Measurements from ENCODE around the gene CDKN1A.

Gene CDKN1A

DNA sequence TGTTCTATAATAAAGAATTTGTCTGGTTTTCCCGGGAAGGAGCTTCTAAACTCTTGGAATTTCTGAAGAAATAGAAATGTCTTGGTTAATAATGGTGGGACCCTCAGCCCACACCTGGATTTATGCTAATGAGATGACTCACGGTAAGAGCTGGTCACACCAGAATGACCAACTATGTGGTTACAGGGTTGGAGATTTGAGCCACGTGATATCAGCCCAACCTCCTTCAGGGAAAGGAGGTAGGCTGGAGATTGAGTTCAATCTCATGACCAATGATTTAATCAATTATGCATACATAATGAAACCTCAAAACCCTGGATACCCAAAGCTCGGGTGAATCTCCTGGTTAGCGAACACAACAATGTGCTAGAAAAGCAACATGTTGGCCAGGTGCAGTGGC, 22.1 kb upstream of the CDKN1A start:
- DNase-seq = no peak

DNA sequence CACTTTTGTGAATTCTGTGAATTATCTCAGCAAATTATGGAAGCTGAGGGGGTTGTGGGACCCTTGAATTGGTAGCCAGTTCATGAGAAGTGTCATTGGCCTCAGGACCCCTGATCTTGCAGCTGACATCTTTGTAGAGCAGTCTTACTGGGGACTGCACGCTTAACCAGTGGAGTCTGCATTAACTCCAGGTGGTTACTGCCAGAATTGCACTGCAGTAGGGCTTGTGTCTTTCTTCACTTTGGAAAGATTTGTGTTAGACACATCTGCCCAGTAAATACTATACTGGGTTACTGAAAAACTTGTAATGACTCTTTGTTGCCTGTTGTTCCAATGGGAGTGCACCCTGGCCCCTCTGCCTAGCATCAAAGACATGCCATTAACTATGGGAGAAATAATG, 21.2 kb upstream of the CDKN1A start:
- no peak for DNase-seq

DNA sequence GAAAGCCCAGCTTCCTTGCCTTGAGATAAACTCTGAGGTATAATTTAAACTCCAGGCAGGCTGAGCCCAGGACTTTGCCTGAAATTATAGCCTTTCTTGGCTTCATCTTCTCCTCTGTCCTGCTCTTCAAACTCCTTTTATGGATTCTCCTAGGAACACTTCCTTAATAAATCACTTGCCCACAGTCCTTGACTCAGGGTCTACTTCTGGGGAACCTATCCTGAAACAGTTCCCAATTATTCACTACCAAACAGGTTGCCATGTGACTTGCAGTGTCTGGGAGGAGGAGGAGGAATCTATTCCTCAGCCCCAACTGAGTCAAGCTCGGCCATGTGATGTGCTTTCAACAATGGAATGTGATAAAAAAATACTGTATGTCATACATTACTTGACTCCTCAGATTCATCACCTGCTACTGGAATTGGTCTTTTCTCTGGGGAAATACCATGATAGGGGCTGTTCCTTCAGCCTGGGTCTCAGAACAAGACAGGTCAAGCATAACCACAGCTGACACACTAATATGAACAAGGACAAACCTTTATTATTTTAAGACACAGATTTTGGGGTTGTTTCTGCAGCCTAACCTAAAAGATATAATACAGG, 20.5 kb upstream of the CDKN1A start:
- DNase-seq = peak; percentile 20

DNA sequence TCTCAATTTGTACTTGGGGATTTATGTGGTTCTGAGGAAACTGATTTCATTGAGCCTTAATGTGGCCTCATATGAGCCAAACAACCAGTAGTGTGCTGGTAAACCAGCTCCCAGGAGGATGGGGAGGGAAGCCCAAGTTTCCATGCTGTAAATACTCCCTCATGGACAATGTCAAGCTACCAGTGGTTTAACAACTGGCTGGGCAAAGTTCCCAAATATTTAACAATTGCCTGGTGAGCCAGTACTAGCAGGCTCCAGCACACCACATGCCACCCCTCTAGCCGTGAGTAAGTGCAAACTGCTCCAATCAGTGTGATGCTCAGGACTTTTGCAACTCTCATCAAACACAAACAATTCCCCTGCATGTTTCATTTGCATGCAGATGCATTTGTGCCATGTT, 19.2 kb upstream of the CDKN1A start:
- DNase-seq = peak; percentile 25

DNA sequence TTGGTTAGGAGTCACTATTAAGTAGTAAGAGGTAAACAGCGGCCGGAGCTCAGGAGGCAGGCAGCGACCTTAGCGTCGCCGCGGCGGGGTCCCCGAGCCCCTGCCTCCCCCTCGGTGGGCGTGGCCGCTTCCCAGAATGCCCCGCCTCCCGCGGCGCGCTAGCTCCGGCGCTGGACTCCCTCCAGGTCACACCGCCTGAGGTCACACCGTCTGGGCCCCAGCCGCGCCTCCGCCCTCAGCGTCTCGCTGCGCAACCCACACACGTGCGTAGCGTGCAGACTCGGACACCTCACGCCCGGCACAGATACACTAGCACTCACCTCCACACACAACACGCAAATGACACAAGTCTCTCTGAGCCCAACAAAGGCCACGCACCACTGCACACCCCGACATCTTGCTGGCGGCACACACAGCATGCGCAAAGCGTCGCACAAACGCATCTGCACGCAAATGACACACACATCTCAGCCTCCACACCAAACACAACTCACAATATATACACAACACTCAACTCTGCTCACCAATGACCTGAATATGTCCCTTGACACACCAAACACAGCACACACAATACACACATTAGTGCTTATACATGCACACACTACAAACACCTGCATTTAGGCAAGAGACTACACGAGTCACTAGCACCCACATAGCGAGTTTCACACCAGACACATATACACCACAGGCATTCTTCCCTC, 17.6 kb upstream of the CDKN1A start:
- no peak for DNase-seq

DNA sequence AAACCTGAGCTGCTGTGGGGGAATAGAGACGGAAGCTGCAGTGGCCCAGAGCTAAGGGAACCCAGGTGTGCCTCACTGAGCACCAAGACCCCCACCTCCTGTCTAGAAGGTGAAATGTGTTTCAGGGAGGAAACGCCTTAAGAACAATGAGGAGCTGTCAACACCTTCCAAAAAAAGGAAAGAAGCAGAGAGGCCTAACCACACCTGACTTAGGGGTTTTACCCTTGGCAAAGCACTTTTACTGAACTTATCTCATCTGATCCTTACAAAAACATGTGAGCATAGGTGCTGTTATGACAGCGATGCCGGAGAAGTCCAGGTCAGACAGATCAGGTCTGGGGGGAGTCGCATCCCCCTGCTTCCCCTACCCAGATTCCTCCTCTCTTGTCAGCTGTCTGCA, 16.1 kb upstream of the CDKN1A start:
- DNase-seq = no peak

DNA sequence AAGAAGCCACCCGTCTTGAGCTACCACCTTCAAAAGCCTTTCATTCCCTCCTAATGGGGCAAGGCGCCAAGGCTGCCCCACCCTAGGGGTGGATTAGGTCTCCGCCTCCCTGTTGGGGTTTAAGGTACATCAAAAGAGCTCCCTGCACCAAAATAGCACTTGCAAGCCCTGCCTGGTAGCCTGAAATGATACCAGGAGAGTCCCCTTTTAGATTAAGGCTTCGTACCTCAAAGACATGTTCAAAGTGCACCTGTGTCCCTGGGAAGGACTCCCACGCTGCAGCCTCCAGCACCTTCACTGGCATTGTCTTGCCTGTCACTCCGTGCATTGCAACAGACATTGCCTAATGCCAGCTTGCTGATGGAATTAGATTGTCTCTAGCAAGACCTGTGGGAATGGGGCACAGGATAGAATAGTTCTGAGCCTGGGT, 15.7 kb upstream of the CDKN1A start:
- no peak for DNase-seq

DNA sequence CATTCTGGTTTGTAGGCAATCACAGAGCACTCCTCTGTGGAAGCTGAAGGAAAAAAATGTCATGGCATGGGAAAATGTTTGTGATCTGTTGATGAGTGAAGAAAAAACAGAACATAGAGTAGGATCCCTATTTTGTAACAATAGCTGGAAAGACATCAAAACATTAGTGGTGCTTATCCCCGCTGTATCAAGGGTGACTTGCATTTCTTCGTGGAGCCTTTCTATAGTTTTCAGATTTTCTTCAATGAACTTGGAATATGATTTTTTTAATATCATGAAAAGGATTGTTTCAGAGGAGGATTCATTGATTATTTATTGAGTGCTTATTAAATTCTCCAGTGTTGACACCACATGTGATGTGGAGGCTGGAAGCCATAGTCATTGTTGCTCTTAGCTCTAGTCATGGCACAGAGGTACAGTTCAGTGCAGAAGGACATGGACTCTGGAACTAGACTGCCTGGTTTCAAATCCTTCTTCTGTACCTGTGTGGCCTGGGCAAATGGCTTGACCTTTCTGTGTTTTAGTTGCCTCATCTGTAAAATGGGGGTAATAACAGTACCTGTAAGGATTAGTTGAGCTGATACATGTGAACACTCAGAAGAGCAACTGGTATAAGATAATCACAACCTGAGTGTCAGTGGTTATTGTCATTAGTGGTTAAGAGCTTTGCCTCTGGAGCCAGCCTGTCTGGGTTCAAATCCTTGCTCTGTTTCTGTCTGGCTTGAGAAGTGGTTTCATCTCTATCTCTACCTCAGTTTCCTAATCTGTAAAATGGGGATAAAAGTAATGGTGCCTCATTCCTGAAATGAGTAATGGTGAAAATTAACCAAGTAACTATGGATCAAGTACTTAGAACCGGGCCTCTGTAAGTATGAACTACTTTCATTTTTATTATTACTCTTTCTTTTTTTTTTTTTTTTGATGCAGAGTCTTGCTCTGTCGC, 14.7 kb upstream of the CDKN1A start:
- no peak for DNase-seq

DNA sequence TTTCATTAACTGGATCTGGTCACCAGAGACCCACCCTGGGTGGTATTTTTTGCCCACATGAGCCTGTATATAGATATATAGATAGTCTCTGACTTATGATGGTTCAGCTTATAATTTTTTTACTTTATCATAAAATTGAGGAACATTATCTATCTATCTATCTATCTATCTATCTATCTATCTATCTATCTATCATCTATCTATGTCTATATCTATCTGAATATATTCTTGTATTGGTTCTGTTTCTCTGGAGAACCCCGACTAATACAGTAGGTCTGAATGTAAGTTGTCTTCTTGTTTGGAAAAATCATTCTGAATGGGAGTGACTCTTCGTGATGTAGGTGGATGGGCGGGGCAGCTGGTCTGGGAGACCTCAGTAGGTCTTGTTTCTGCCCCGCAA, 13.3 kb upstream of the CDKN1A start:
- no peak for DNase-seq

DNA sequence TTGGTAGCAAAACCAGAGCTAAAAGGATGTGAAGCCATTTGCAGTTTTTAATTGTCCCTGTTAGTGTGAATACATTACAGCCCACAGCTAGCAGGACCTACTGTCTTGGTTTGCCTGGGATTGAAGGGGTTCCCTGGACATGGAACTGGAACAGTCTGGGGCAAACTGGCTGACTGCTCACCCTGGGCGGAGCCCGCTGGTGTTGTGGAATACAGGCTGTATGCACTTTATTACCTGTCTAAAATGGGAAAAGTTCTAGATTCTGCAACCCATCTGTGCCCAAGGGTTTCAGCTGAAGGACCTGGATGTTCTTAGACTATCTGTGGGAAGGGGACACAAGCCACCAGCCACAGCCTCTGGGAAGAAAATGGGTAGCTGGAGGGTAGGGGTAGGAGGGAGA, 12.2 kb upstream of the CDKN1A start:
- no peak for DNase-seq

DNA sequence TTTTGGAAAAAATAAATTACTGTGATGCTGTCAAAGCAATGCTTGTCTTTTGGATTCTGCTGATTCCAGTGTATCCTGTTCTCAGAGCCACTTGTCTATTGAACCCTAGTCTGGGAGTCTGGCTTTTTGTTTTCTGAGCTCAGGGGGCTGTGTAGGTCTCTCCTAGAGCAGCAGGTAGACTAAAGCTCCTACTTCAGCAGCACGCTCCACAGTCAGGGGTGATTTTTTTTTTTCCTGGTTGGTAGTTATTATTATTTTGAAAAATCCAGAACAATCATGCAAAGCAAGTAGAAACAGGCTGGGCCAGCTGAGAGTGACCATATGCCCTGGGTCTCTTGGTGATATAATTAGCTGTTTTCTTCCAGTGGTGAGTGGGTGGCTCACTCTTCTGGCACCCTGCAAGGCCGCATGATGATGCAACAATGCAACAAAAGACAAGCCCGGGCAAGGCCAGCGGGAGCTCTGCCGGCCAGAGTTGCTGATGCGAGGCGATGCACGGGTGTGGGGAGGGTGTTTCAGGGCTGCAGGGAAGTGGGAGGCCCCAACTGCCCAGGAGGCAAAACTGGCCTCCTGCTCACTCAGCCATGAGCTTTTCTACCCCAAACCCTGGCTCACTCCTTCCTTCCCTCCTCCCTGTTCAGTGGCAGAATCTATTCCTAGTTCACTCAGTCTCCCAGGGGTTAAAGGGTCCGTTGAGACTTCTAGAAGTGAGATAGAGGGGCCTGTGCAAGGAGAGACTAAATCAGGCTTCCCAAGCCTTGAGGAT, 11.5 kb upstream of the CDKN1A start:
- DNase-seq = peak; percentile 76

DNA sequence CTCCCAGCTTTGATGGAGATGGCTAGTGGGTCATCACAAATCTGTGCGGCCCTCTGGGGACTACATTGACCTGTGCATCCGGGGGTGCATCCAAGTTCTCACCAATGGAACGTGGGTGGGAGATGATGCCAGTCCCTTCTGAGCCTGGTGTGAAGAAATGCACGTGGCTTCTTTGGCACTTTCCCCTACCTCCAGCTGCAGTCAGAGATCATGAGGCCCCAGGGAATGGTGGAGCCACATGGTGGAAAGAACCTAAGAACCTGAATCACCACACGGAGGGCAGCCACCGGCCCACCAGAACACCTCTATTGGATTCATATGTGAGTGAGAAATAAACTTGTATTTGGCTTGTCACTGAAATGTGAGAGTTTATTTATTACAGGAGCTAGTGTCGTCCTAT, 9.9 kb upstream of the CDKN1A start:
- DNase-seq = no peak

DNA sequence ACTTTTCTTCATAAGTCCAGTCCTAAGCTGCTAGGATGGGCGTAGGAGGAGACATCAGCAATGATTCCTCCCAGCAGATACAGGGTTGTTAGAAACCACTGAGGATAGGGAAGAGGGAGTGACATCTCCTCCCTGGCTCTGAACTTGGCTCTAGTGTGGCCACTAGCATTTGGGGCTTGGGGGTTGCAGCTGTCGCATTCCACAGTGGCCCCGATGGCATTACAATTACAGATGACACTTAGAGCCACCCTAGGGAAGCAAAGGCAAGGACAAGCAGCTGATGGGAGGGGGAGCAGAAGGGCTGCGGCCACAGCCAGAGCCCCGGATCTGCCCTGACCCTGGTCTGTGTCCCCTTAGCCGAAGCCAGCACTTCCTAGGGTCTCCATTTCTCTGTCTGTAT, 9.5 kb upstream of the CDKN1A start:
- DNase-seq = no peak

DNA sequence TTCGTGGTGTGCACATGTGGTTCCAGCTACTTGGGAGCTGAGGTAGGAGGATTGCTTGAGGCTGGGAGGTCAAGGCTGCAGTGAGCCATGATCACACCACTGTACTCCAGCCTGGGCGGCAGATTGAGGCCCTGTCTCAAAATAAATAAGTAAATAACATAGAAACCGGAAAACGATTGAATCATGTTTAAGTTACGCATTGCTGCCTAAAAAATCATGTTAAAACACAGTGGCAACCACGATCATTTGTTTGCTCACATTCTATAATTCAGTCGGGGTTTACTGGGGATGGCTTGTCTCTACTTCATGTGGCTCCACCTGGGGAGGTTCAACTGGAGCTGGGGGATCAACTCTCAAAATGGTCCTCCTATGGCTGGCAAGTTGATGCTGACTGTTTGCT, 8.2 kb upstream of the CDKN1A start:
- DNase-seq = no peak

DNA sequence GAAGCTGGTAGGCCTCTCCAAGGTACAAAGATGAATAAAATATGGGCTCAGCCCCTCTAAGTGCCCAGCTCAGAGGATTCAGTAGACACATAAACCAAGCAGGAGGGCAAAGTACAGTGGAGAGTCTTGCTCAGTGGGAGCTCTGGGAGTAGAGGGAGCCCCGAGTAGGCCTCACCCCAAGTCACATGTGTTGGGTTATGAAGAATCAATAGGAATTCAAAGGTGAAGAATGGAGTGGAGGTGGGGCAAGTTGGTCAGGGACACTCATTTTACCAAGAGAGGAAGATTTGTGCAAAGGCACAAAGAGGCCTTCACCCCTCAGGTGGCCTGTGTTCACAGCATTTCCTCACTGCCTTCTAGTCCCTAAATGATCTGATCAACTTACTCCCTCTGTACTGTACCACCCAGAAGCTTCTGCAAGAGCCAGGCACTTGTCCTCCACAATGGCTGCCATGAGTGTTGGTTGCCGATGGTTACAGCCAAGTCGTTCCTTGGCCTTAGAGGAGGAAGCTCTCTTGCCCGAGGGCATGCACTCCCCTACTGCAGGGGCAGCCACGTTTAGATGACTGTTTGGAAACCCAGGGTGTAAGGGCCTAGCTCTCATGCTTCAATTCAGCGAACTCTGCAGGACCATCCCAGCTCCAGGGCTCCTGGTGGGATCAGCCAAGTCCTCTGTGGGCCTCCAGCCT, 6.7 kb upstream of the CDKN1A start:
- no peak for DNase-seq

DNA sequence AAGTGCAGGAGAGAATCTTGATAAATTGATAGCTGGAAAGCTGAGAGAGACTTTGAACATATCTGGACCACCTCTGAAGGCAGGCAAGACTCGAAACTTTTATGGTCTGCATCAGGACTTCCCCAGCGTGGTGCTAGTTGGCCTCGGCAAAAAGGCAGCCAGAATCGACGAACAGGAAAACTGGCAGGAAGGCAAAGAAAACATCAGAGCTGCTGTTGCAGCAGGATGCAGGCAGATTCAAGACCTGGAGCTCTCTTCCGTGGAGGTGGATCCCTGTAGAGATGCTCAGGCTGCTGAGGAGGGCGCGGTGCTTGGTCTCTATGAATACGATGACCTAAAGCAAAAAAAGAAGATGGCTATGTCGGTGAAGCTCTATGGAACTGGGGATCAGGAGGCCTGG, 4.6 kb upstream of the CDKN1A start:
- DNase-seq = no peak

DNA sequence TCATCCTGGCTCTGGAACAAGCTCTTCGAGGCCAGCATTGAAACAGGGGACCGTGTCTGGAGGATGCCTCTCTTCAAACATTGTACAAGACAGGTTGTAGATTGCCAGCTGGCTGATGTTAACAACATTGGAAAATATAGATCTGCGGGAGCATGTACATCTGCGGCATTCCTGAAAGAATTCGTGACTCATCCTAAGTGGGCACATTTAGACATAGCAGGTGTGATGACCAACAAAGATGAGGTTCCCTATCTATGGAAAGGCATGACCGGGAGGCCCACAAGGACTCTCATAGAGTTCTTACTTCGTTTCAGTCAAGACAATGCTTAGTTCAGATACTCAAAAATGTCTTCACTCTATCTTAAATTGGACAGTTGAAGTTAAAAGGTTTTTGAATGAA, 3.6 kb upstream of the CDKN1A start:
- DNase-seq = no peak

DNA sequence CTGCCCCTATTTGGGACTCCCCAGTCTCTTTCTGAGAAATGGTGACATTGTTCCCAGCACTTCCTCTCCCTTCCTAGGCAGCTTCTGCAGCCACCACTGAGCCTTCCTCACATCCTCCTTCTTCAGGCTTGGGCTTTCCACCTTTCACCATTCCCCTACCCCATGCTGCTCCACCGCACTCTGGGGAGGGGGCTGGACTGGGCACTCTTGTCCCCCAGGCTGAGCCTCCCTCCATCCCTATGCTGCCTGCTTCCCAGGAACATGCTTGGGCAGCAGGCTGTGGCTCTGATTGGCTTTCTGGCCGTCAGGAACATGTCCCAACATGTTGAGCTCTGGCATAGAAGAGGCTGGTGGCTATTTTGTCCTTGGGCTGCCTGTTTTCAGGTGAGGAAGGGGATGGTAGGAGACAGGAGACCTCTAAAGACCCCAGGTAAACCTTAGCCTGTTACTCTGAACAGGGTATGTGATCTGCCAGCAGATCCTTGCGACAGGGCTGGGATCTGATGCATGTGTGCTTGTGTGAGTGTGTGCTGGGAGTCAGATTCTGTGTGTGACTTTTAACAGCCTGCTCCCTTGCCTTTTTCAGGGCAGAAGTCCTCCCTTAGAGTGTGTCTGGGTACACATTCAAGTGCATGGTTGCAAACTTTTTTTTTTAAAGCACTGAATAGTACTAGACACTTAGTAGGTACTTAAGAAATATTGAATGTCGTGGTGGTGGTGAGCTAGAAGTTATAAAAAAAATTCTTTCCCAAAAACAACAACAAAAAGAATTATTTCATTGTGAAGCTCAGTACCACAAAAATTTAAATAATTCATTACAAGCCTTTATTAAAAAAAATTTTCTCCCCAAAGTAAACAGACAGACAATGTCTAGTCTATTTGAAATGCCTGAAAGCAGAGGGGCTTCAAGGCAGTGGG, 2.1 kb upstream of the CDKN1A start:
- no peak for DNase-seq

DNA sequence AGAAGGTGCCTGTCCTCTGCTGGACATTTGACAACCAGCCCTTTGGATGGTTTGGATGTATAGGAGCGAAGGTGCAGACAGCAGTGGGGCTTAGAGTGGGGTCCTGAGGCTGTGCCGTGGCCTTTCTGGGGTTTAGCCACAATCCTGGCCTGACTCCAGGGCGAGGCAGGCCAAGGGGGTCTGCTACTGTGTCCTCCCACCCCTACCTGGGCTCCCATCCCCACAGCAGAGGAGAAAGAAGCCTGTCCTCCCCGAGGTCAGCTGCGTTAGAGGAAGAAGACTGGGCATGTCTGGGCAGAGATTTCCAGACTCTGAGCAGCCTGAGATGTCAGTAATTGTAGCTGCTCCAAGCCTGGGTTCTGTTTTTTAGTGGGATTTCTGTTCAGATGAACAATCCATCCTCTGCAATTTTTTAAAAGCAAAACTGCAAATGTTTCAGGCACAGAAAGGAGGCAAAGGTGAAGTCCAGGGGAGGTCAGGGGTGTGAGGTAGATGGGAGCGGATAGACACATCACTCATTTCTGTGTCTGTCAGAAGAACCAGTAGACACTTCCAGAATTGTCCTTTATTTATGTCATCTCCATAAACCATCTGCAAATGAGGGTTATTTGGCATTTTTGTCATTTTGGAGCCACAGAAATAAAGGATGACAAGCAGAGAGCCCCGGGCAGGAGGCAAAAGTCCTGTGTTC, 1.3 kb upstream of the CDKN1A start:
- DNase-seq = no peak

DNA sequence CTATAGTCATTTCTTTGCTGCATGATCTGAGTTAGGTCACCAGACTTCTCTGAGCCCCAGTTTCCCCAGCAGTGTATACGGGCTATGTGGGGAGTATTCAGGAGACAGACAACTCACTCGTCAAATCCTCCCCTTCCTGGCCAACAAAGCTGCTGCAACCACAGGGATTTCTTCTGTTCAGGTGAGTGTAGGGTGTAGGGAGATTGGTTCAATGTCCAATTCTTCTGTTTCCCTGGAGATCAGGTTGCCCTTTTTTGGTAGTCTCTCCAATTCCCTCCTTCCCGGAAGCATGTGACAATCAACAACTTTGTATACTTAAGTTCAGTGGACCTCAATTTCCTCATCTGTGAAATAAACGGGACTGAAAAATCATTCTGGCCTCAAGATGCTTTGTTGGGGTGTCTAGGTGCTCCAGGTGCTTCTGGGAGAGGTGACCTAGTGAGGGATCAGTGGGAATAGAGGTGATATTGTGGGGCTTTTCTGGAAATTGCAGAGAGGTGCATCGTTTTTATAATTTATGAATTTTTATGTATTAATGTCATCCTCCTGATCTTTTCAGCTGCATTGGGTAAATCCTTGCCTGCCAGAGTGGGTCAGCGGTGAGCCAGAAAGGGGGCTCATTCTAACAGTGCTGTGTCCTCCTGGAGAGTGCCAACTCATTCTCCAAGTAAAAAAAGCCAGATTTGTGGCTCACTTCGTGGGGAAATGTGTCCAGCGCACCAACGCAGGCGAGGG, 594 bp upstream of the CDKN1A start:
- no peak for DNase-seq
